ENCODE measurements around the gene CA7. TPM values are rescaled to one million over a fixed set of nuclear protein-coding genes. Genes with fewer than 3 reads are reported as not detected.

The CA7 gene
- total RNA-seq, 1 experiment from 2014 or later, result not detected

DNA sequence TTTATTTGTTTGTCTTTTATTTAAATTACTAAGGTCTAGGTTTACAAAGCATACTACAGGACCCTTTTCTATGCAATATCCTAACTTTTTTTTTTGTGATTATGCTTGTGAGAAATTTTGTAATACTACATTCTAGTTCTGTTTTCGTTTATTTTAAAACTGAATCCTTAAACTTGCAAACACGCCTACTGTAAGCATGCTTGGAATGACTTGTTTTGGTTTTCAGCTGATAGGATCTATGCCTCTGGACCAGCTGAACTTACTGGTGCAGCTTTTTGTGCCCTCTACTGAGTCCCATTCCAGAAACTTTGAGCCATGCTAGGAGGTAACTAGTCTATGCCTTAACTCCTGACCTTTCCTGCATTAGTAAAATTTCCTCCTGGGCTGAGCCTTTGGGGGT is 42.1 kb downstream of the CA7 start:
- ChIA-PET POLR2A (no interaction called here), CTCF (no interaction called here)
- no peak overlapping the region for H3K4me3 ChIP-seq (ENCODE audit: low read depth in 2 of 2, low read length in 2 of 2)
- H3K36me3 ChIP-seq (ENCODE audit: control insufficient read depth, insufficient read depth, low read length), result no peaks in the 10 kb centered on the region
- H3K4me1 ChIP-seq (ENCODE audit: control insufficient read depth, insufficient read depth, low read length), result no peaks in the 10 kb centered on the region
- no peaks in the 10 kb centered on the region for H3K27me3 ChIP-seq (ENCODE audit: control insufficient read depth, insufficient read depth, low read length)
- no peak for TF ChIP-seq SIN3A (IDR thresholded peaks at IDR 0.05; ENCODE audit: borderline replicate concordance, insufficient read depth, low read depth, low read length)
- TF ChIP-seq, protein P1, sequence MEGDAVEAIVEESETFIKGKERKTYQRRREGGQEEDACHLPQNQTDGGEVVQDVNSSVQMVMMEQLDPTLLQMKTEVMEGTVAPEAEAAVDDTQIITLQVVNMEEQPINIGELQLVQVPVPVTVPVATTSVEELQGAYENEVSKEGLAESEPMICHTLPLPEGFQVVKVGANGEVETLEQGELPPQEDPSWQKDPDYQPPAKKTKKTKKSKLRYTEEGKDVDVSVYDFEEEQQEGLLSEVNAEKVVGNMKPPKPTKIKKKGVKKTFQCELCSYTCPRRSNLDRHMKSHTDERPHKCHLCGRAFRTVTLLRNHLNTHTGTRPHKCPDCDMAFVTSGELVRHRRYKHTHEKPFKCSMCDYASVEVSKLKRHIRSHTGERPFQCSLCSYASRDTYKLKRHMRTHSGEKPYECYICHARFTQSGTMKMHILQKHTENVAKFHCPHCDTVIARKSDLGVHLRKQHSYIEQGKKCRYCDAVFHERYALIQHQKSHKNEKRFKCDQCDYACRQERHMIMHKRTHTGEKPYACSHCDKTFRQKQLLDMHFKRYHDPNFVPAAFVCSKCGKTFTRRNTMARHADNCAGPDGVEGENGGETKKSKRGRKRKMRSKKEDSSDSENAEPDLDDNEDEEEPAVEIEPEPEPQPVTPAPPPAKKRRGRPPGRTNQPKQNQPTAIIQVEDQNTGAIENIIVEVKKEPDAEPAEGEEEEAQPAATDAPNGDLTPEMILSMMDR (IDR thresholded peaks at IDR 0.05), result no peak
- TF ChIP-seq POLR2AphosphoS5 (IDR thresholded peaks at IDR 0.05; ENCODE audit: low read depth, low read length), result no peak
- no peak for TF ChIP-seq TCF7L2 (IDR thresholded peaks at IDR 0.05; ENCODE audit: low read depth, low read length)
- TF ChIP-seq, protein P2, sequence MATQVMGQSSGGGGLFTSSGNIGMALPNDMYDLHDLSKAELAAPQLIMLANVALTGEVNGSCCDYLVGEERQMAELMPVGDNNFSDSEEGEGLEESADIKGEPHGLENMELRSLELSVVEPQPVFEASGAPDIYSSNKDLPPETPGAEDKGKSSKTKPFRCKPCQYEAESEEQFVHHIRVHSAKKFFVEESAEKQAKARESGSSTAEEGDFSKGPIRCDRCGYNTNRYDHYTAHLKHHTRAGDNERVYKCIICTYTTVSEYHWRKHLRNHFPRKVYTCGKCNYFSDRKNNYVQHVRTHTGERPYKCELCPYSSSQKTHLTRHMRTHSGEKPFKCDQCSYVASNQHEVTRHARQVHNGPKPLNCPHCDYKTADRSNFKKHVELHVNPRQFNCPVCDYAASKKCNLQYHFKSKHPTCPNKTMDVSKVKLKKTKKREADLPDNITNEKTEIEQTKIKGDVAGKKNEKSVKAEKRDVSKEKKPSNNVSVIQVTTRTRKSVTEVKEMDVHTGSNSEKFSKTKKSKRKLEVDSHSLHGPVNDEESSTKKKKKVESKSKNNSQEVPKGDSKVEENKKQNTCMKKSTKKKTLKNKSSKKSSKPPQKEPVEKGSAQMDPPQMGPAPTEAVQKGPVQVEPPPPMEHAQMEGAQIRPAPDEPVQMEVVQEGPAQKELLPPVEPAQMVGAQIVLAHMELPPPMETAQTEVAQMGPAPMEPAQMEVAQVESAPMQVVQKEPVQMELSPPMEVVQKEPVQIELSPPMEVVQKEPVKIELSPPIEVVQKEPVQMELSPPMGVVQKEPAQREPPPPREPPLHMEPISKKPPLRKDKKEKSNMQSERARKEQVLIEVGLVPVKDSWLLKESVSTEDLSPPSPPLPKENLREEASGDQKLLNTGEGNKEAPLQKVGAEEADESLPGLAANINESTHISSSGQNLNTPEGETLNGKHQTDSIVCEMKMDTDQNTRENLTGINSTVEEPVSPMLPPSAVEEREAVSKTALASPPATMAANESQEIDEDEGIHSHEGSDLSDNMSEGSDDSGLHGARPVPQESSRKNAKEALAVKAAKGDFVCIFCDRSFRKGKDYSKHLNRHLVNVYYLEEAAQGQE (IDR thresholded peaks at IDR 0.05; ENCODE audit: insufficient read depth in 1 of 2, low read depth in 2 of 2, low read length in 1 of 2), result no peak
- no TSS peak for BruUV-seq (replicated peaks)
- DNase-seq (ENCODE audit: low read depth, low spot score) (no peak), ATAC-seq (no peak)
- intact Hi-C loops (cut with micrococcal nuclease; ENCODE audit: unreplicated experiment), result no loop called here
- no peak overlapping the region for H3K27ac ChIP-seq (ENCODE audit: low read length)
- no peaks in the 10 kb centered on the region for H3K9me3 ChIP-seq (ENCODE audit: control insufficient read depth, insufficient read depth, low read depth, low read length)
- in situ Hi-C loops (cut with HindIII; ENCODE audit: low pct_unique_long_range_greater_than_20kb, low sequenced_read_pairs), result no loop called here

DNA sequence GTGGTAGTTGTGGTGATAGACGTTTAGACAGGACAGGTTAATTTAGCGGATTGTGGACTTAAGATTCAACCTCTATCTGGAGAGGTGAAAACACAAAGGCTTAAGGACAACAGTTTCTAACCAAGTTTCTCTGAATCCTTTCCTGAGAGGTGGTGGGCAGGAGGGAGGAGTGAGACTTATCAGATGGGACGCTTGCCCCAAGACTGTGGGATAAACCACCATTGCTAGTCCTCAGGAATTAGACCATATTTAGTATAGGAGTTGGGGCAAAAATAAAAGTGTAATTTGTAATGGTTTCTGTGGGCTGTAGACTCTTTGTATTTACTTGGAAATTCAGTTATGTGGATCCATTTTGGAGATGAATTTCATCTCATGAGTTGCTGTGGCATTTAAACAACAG is 42.7 kb downstream of the CA7 start:
- H3K9me3 ChIP-seq (ENCODE audit: control insufficient read depth, insufficient read depth, low read depth, low read length), result no peaks in the 10 kb centered on the region
- CTCF ChIA-PET, result no interaction called here
- no peak overlapping the region for H3K27ac ChIP-seq (ENCODE audit: low read length)
- intact Hi-C loops (cut with micrococcal nuclease; ENCODE audit: unreplicated experiment), result no loop called here
- H3K4me1 ChIP-seq (ENCODE audit: control insufficient read depth, insufficient read depth, low read length), result no peaks in the 10 kb centered on the region
- no peak overlapping the region for H3K4me3 ChIP-seq (ENCODE audit: low read depth in 2 of 2, low read length in 2 of 2)
- BruUV-seq (replicated peaks), result no TSS peak
- no peaks in the 10 kb centered on the region for H3K27me3 ChIP-seq (ENCODE audit: control insufficient read depth, insufficient read depth, low read length)
- DNase-seq (ENCODE audit: low read depth, low spot score), result no peak
- no peaks in the 10 kb centered on the region for H3K36me3 ChIP-seq (ENCODE audit: control insufficient read depth, insufficient read depth, low read length)
- TF ChIP-seq, protein P1 (IDR thresholded peaks at IDR 0.05), result no peak
- TF ChIP-seq, protein P2 (IDR thresholded peaks at IDR 0.05; ENCODE audit: insufficient read depth in 1 of 2, low read depth in 2 of 2, low read length in 1 of 2), result no peak
- TF ChIP-seq SIN3A (IDR thresholded peaks at IDR 0.05; ENCODE audit: borderline replicate concordance, insufficient read depth, low read depth, low read length), result no peak
- in situ Hi-C loops (cut with HindIII; ENCODE audit: low pct_unique_long_range_greater_than_20kb, low sequenced_read_pairs), result no loop called here
- ATAC-seq, result no peak
- POLR2A ChIA-PET, result no interaction called here

All from Panc1 (cell line).